ENCODE measurements around the gene LRRK1. TPM values are rescaled to one million over a fixed set of nuclear protein-coding genes. Genes with fewer than 3 reads are reported as not detected.

LRRK1 gene
- total RNA-seq, 1 experiment from 2014 or later: 10.4 TPM

DNA sequence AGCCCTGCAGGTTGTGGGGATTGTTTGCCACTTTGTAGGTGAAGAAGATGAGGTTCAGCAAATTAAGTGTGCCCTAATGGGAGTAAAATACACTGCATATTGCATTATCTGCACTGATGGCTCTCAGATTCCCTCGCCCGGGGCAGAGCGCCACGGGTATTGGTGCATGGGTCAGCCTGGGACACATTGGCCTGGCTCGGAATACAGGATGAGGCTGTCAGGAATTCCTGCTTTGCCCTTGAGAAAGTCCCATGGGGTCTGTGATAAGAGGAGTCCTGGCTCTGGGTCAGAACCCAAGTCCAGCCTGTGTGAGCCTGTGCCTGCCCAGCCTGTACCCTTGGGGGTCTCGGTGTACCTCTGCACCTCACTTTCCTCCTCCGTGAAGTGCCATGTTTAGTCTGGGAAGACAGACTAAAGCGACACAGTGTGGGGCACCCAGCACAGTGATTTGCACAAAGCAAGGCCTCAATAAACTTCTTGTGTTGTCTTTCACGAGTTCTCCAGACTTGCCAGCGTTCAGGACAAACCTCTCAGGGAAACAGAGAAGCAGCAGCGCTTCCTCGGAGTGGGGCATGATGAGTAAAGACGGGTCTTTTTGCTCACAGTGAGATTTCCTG is 107.6 kb downstream of the LRRK1 start:
- peaks cover 82% of the 10 kb centered on the region for H3K36me3 ChIP-seq
- no peaks in the 10 kb centered on the region for H3K9me3 ChIP-seq
- no peak for DNase-seq
- no peaks in the 10 kb centered on the region for H3K27me3 ChIP-seq
- H3K4me3 ChIP-seq: no peak overlapping the region

DNA sequence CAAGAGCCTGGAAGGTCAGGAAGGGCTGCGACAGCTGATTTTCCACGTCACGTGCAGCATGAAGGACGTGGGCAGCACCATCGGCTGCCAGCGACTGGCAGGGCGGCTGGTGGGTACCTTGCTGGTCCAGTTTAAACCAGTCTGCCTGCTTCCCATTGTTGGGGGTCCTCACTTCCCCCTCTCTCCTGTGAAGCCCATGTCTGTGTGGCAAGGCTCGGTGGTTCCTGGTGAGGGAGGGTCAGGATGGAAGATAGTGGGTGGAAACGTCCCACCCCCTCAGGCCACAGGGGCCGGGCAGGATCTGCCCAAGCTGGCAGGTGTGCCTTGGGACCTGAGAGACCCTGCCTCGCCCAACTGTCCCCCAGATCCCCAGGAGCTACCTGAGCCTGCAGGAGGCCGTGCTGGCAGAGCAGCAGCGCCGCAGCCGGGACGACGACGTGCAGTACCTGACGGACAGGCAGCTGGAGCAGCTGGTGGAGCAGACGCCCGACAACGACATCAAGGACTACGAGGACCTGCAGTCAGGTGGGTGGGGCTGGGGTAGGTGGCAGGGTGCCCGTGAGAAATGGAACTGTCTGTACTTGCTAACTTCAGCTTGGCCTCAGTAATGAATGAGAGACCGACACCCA is 108.2 kb downstream of the LRRK1 start:
- DNase-seq: no peak
- no peaks in the 10 kb centered on the region for H3K9me3 ChIP-seq
- no peaks in the 10 kb centered on the region for H3K27me3 ChIP-seq
- no peak overlapping the region for H3K4me3 ChIP-seq
- peaks cover 82% of the 10 kb centered on the region for H3K36me3 ChIP-seq

DNA sequence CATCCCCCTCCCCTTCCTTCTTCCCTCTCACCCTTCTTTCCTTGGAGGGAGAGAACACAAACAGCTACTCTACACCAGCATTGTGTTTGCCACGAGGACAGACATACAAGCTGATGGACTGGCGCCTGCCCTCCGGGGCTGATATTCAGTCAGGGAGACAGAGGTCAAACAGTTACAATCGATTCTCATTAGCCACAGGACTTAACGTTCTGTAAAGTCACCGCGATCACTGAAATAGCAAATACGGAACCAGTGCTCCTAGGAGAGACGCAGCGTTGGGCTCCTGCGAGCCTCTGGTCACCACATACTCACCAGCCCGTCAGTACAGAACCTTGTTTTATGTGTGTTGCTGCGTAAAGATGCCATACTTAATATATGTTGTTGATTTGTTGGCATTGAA is 108.8 kb downstream of the LRRK1 start:
- Histone ChIP-seq H3K9me3 (no peaks in the 10 kb centered on the region), H3K4me3 (no peak overlapping the region), H3K36me3 (peaks cover 86% of the 10 kb centered on the region), H3K27me3 (no peaks in the 10 kb centered on the region)
- no peak for DNase-seq

DNA sequence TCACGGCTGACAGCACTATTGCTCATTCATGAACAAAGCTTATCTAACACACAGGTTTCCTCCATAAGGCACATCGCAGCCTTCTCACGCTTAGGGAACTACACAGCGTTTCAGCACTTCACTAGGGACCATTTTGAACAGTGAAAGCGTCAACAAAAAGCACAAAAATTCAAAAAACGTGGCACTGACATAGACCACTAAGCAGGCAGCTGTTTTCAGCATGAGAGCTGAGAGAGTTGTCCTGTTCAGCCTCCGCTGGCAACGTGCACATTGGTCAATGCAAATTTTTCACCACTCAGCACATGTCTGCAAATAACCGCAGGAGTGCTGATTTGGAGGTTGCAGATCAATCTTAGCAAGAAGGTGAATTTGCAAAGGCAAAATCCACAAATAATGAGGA is 109.2 kb downstream of the LRRK1 start:
- Histone ChIP-seq H3K4me3 (no peak overlapping the region), H3K9me3 (no peaks in the 10 kb centered on the region), H3K36me3 (peaks cover 86% of the 10 kb centered on the region), H3K27me3 (no peaks in the 10 kb centered on the region)
- no peak for DNase-seq

DNA sequence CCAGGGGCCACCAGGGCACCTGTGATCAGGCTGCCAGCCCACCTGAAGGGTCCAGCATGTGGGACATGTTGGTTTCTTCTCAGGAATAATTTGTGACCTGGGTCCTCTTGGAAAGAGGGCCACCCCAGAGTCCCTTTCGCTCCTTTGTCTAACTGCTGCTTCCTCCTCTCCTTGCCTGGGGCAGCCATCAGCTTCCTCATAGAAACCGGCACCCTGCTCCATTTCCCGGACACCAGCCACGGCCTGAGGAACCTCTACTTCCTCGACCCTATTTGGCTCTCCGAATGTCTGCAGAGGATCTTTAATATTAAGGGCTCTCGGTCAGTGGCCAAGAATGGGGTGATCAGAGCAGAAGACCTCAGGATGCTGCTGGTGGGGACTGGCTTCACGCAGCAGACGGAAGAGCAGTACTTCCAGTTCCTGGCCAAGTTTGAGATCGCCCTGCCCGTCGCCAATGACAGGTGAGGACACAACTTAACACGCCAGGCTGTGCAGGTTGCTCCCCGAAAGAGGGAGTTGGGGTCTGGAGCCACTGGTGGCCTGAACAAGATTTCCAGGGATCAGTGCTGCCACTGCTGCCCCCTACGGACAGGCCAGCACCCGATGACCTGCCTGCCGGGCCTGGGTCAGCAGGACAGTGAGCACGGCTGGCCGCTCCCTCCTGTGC is 109.7 kb downstream of the LRRK1 start:
- H3K4me3 ChIP-seq: no peak overlapping the region
- DNase-seq: no peak

DNA sequence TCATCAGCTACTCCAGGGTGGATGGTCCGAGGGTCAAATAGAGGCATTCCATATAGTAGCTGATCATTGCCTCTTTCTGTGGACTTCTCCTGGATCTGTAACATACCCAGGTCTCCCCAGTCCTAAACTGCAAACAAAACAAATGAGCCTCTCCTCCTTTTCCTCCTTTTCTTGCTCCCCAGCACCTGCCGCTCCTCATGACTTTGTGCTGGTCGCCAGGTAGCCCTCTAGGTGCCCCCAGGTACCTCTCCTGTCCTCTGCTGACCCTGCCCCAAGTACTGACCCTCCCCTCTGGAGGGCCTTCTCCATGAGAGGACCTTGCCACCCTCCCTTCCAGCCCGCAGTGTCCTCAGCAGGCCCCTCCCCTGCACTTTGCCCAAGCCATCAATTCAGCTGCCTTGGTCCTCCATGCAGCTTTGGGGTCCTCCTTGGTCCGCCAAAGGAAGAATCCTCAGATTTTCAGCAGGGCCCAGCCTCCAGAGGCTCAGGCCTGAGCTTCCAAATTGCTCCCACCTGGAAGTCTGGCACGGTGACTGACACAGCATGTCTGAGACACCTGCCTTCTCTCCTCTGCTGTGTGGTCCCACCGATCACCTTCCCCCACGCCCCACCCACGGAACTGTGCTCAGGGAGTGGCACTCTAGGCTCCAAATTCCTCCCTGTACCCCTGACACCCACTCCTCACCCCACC is 111.0 kb downstream of the LRRK1 start:
- peaks cover 11% of the 10 kb centered on the region for H3K9me3 ChIP-seq
- H3K4me3 ChIP-seq: no peak overlapping the region
- no peaks in the 10 kb centered on the region for H3K27me3 ChIP-seq
- peaks cover 88% of the 10 kb centered on the region for H3K36me3 ChIP-seq
- DNase-seq: no peak

More for the DNA sequence above, 109.7 kb downstream of the LRRK1 start:
- Histone ChIP-seq H3K27me3 (no peaks in the 10 kb centered on the region), H3K9me3 (peaks cover under 1% of the 10 kb centered on the region), H3K36me3 (peaks cover 88% of the 10 kb centered on the region)

DNA sequence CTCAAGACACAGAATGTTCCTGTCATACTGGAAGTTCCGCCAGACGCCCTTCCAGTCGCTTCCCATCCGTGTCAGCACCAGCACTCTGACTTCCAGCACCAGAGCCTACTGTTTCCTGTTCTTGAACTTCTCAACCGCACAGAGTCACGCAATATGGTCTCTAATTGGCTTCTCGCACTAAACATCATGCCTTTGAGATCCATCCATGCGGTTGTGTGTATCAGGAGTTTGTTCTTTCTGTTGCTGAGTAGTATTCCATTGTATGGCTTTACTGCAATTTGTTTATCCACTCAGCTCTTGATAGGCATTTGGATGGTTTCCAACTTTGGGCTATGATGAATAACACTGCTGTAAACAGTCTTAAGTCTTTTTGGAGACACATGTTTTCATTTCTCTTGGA is 112.1 kb downstream of the LRRK1 start:
- no peaks in the 10 kb centered on the region for H3K27me3 ChIP-seq
- H3K36me3 ChIP-seq: peaks cover 87% of the 10 kb centered on the region
- H3K9me3 ChIP-seq: peaks cover 16% of the 10 kb centered on the region
- DNase-seq: no peak
- H3K4me3 ChIP-seq: no peak overlapping the region

DNA sequence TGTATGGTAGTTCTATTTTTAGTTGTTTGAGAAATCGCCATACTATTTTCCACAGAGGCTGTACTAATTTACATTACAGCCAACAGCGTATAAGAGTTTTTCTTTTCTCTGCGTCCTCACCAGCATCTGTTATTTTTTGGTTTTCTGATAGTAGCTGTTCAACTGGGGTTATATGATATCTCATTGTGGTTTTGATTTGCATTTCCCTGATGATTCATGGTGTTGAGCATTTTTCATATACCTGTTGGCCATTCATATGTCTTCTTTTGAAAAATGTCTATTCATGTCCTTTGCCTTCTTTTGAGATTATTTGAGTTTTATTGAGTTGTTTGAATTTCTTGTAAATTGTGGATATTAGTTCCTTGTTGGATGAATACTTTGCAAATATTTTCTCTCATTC is 114.6 kb downstream of the LRRK1 start:
- Histone ChIP-seq H3K4me3 (no peak overlapping the region), H3K9me3 (peaks cover 18% of the 10 kb centered on the region), H3K27me3 (no peaks in the 10 kb centered on the region), H3K36me3 (peaks cover 92% of the 10 kb centered on the region)
- DNase-seq: no peak

DNA sequence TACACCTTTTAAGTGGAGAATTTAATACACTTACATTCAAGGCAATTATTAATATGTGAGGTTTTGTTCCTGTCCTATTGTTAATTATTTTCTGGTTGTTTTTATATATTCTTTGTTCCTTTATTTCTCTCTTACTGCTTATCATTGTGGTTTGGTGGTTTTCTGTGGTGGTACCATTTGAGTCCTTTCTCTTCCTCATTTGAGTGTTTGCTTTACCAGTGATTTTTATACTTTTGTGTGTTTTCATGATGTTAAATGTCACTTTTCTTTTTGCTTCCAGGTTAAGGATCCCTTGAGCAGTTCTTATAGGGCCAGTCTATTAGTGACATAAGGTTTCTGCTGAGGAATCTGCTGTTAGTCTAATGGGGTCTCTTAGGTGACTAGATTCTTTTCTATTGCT is 116.5 kb downstream of the LRRK1 start:
- Histone ChIP-seq H3K4me3 (no peak overlapping the region), H3K9me3 (peaks cover 21% of the 10 kb centered on the region), H3K36me3 (peaks cover 90% of the 10 kb centered on the region), H3K27me3 (no peaks in the 10 kb centered on the region)
- no peak for DNase-seq

DNA sequence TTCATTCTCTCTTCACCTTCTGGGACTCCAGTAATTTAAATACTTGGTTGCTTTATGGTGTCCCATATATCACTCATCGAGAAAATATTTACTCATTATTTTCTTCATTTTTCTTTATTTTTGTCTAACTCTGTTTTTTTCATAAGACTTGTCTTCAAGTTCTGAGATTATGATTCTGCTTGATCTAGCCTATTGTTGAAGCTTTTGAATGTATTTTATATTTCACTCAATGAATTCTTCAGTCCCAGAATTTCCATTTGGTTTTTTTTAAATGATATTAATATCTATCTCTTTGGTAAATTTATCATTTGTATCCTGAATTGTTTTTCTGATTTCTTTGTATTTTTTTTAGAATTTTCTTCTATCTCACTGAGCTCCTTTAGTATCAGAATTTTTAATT is 117.0 kb downstream of the LRRK1 start:
- Histone ChIP-seq H3K4me3 (no peak overlapping the region), H3K36me3 (peaks cover 90% of the 10 kb centered on the region), H3K27me3 (no peaks in the 10 kb centered on the region), H3K9me3 (peaks cover 24% of the 10 kb centered on the region)
- no peak for DNase-seq

DNA sequence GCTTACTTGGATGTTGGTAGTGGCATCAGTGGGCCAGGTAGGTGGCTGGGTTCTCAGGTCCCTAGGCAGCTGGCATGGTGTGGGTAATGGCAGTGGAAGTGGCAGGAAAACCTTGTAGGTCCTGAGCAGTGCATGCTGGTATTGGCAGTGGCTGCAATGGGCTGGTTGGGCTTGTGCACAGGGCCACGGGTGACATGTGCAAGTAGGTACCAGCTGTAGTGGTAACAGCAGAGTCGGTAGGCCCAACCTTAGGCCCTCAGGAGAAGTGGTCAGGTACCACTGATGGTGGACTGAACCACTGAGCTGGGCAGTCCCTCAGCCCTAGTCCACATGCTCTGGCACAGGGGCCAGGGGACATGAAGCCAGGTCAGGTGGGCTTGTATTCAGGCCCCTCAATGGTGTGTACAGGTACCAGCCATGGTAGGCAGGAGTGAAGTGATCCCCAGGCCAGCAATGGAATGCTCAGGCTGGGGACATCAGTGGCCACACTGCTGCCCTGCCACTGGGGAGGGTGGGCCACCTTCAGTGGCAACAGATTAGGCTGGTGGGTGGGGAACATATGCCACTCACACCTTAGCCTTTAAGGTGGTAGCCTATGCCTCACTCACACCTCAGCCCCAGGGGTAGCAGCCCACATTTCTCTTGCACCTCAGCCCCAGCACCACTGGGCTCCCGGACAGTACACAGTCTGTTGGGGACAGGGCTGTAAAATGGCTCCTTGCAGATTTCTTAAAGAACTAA is 118.1 kb downstream of the LRRK1 start:
- no peak overlapping the region for H3K4me3 ChIP-seq
- peaks cover 24% of the 10 kb centered on the region for H3K9me3 ChIP-seq
- H3K27me3 ChIP-seq: no peaks in the 10 kb centered on the region
- peaks cover 91% of the 10 kb centered on the region for H3K36me3 ChIP-seq
- no peak for DNase-seq

DNA sequence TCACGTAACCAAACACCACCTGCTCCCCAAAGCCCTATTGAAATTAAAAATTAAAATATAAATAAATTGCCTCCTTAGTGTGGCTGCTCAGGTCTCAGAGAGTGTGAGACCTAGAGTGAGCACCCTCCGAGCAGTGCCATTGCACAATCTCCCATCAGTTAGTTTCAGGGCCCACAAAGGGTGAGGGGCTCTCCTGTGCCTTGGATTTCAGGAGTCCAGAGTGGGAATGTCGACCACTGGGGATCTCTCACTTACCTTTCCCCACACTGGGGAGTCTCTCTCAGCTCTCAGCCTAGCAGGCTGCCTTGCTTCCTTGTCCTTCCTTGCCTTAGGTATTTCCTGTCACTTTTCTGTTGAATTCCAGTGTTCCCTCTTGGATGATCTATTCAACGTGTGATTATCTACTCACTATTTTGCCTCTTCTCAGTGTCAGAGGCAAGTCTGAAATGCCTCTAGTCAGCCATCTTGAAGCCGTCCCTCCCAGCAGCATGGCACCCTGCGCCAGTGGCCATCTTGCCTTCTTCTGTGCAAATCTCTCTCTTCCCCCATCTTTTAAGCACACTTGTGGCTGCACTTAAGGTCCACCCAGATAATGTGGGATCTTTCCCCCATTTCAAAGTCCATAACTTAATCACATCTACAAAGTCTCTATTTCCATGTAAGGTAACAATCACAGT is 119.3 kb downstream of the LRRK1 start:
- peaks cover 88% of the 10 kb centered on the region for H3K36me3 ChIP-seq
- peaks cover 24% of the 10 kb centered on the region for H3K9me3 ChIP-seq
- DNase-seq: no peak
- H3K27me3 ChIP-seq: no peaks in the 10 kb centered on the region
- no peak overlapping the region for H3K4me3 ChIP-seq

DNA sequence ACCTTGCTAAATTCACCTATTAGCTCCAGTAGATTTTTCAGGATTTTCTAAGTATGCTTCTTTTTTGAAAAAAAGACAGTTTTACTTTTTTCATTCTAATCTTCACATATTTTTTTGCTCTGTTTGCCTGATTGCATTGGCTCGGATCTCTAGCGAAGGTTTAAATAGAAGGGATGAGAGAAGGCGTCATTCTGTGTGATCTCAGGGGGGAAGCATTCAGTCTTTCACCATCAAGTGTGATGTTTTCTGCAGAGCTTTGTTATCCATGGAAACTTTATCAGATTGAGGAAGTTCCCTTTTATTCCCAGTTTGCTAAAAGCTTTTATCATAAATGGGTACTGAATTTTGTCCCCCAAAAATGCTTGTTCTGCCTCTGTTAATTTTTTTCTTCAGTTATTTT is 120.3 kb downstream of the LRRK1 start:
- Histone ChIP-seq H3K36me3 (peaks cover 86% of the 10 kb centered on the region), H3K27me3 (no peaks in the 10 kb centered on the region), H3K4me3 (no peak overlapping the region), H3K9me3 (peaks cover 17% of the 10 kb centered on the region)
- no peak for DNase-seq

DNA sequence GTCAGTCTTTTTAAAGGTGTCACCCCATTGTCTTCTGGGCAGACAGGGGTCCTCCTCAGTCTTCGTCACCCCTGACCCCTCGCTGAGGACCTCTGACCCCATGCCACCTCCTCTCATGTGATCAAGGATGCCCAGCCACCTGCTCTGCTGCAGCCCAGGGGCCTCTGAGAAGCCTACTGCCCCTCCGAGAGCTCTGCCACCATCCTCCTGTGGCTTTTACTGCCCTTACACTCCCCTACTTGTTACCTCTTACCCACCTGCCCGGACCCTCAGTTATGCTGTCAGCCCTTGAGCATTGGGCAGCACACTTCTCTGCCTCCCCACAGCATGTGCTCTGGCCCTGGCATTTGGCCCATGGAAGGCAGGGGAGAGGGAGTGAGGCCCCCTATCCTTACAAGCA is 123.2 kb downstream of the LRRK1 start:
- H3K4me3 ChIP-seq: no peak overlapping the region
- H3K9me3 ChIP-seq: peaks cover 5% of the 10 kb centered on the region
- peaks cover 88% of the 10 kb centered on the region for H3K36me3 ChIP-seq
- no peaks in the 10 kb centered on the region for H3K27me3 ChIP-seq
- no peak for DNase-seq

DNA sequence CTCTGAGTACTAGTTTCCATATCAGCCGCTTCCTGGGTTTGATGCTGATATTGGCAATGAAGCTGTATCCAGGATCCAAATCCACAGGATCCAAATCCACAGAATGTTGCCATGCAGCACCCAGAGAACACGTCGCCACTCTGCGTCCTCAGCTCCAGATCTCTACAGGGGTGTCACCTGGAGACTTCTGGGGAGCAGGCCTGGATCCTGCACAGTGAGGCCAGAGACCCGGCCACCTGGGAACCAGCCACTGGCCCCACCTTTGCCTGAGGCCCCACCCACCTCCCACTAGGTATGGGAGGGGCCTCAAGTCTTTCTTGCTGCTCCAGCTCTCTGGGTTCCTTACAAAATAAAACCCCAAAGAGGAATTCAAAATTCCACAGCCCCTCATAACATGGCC is 123.9 kb downstream of the LRRK1 start:
- Histone ChIP-seq H3K27me3 (no peaks in the 10 kb centered on the region), H3K9me3 (peaks cover 5% of the 10 kb centered on the region), H3K36me3 (peaks cover 82% of the 10 kb centered on the region), H3K4me3 (no peak overlapping the region)
- DNase-seq: no peak

DNA sequence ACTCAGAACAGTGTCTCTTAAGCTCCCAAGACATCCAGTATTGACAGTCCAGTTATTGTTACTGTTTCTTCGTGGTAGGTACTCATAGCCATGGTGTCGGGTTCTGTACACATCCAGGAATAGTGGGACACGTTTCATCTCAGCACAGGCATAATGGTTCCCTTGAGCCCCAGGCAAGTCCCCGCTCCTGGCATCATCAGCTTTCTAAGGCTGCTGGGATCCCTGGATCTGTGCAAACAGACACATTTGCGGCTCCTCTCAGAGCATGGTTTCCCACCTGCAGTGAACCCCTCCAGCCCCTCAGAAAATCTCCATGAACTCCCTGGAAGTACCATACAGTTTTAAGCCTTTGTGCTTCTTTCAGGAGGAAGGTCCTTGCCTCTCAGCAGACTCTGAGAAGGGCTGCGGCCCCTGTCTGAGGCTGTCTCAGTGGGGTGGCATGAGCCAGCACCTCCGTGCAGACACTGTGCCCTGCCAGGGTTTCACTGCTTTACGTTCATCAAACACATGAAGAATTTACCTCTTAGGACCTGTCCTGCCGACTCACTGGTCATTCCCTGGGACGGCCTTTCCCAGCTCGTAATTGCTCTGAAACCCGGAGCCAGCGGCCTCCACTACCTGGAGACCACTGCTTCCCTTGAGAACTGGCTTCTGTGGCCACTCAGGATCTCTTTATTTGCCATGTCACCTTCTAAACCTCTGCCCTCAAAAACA is 124.9 kb downstream of the LRRK1 start:
- Histone ChIP-seq H3K4me3 (no peak overlapping the region), H3K36me3 (peaks cover 85% of the 10 kb centered on the region), H3K9me3 (peaks cover 5% of the 10 kb centered on the region), H3K27me3 (no peaks in the 10 kb centered on the region)
- DNase-seq: no peak

All from MG63 (cell line).